Fibroblast of the aortic adventitia (primary cell): ENCODE measurements around the gene CPXM2. TPM values are rescaled to one million over a fixed set of nuclear protein-coding genes. Genes with fewer than 3 reads are reported as not detected.

Source experiments
- DNase-seq: peaks from one replicate; pipeline ENCODE4 v3.0.0-alpha.2; 2010; ENCODE audit warnings: low read depth
- H3K4me3 ChIP-seq: 2 replicates; pipeline ENCODE4 v1.5.1; 2011; ENCODE audit warnings: low read depth, mild to moderate bottlenecking, control low read depth, low read length, moderate library complexity
- CTCF ChIP-seq: IDR thresholded peaks from 2 replicates; pipeline ENCODE4 v1.5.1; 2011; ENCODE audit warnings: mild to moderate bottlenecking, low read length, control low read depth, inconsistent platforms; ENCODE audit not compliant: insufficient read depth
- total RNA-seq: library from RNA; depleted of rRNA; stranded (reverse); fragments of >200 nt; gene quantifications from 2 replicates; pipeline ENCODE4 v1.2.3, GENCODE V29; 2012; ENCODE audit warnings: low replicate concordance

Gene CPXM2
- total RNA-seq, 1 donor = 64.0 TPM

DNA sequence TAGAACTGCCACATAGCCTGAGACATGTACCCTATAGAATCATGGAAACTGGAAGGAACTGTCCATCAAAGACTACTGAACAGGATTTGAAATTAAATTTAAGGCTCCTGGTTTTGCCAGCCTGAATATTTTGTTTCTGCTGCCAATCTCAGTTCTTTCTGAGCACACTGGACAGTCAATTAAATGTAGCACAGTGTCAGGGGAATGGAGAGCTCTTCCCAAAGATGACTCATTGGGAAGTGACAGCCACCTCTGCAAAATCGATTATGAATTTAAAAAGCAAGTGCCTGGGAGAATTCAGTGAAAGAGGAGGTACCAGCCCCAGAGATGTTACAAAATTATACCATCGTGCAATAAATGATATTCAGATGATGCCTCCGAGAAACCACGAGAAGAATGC lies 47.8 kb downstream of the CPXM2 start:
- no peak for DNase-seq
- H3K4me3 ChIP-seq = no peak overlapping the region
- no peak for TF ChIP-seq CTCF

DNA sequence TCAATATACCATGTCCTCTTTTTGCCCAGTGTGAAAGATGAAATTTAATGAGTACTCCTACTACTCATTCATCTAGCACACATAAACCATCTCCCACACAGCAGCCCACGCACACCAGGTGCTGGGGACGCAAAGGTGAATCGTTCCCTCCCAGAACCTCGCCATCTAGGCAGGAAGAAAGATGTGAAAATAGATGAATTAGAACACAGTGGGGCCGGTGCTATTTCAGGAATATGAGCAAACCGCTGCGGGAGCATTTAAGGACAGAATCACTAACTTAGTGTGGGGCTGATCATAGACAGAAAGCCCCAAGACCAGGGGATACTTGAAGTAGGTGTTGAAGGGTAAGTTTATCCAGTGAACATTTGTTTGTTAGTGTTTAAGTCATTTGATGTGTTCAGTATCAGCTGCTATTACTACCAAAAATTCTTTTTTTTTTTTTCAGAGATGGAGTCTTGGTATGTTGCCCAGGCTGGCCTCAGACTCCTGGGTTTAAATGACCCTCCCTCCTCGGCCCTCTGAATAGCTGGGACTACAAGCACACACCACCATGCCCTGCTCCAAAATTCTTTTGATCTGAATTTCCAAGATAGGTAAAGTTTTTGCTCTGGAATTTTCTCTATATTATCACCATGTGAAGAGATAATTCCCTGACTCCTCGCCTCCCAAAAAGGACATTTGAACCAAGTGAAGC lies 48.8 kb downstream of the CPXM2 start:
- no peak for TF ChIP-seq CTCF
- DNase-seq = no peak
- H3K4me3 ChIP-seq = no peak overlapping the region

DNA sequence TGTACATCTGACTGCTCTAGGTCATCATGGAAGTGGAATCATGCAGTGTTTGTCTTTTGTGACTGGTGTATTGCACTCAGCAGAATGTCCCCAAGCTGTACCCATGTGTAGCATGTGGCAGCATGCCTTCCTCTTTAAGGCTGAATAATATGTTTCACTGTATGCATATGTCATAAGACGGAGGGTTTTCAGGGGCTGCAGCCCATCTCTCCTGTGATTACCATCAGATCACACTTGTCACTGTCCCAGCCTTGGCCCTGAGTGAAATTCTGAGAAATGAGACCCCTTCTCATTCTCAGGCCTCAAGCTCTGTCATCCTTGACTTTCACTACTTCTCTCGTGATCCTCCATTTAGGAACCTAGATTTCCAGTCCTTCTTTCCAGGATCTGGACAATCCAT lies 50.0 kb downstream of the CPXM2 start:
- no peak overlapping the region for H3K4me3 ChIP-seq
- TF ChIP-seq CTCF = no peak
- no peak for DNase-seq

- no peak for DNase-seq
- H3K4me3 ChIP-seq = no peak overlapping the region
- no peak for TF ChIP-seq CTCF
Measured at GRCh38 chr10:123841115-123841514, 50.5 kb downstream of the CPXM2 start.

GRCh38 chr10:123840714-123841113 lies 50.9 kb downstream of the CPXM2 start:
- no peak for DNase-seq
- no peak for TF ChIP-seq CTCF
- H3K4me3 ChIP-seq = no peak overlapping the region

DNA sequence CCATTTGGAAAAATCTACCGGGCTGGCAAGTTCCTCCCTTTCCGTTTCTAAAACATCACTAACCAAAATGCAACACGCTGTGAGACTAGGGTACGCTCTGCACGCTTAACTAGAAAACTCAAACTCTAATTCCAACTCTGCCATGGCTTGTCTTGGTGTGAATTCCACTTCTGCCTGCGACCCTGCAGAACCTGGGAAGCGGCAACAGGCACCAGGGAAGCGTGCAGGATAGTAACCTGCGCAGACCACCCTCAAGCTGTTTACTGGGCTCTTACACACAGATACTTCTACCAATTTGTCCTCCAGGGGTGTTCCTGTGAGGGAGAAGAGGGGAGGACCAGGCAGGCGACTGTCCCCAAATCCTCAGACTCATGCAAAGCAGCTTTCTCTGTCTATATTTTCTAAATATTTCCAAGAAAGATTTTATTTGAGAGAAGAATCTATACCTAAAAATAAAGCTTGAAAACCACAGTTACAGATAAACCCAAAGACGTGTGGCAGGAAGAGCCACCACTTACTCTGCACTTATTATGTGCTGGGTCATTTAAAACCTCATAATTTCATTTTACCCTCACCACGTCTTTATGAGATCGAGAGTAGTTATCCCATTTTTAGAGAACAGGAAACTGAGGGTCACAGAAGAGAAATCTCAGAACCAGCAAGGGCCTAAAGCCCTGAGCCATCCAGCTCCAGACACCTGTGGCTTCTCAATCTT lies 52.9 kb downstream of the CPXM2 start:
- TF ChIP-seq CTCF = no peak
- no peak for DNase-seq
- no peak overlapping the region for H3K4me3 ChIP-seq
